Omental fat pad (tissue), 4 donors: ENCODE results near the gene ARHGAP40. TPM values are rescaled to one million over a fixed set of nuclear protein-coding genes. Genes with fewer than 3 reads are reported as not detected.

Experiments used
- ATAC-seq: fragments of 150-250 bp; one replicate; pipeline ENCODE4 v1.9.1; 2016; ENCODE audit warnings: mild to moderate bottlenecking, moderate library complexity; ENCODE audit not compliant: low FRiP score
- DNase-seq: peaks from one replicate; pipeline ENCODE4 v3.0.0-alpha.2; 2019; ENCODE audit warnings: low spot score
- total RNA-seq, 4 donors: library from RNA; depleted of rRNA; stranded (reverse); fragments of >200 nt; gene quantifications; one replicate each; pipeline ENCODE4 v1.1.0, GENCODE V29; 2016
- TF ChIP-seq, protein P1 (sequence below), 3 donors: fragments of 450-650 bp; IDR thresholded peaks; one replicate each; pipeline ENCODE4 v1.5.1; 2016 to 2017; ENCODE audit warnings: antibody characterized with exemption in 3 of 3, mild to moderate bottlenecking in 3 of 3, moderate library complexity in 2 of 3

ARHGAP40 gene
- total RNA-seq, 4 donors from 2014 or later: not detected

DNA sequence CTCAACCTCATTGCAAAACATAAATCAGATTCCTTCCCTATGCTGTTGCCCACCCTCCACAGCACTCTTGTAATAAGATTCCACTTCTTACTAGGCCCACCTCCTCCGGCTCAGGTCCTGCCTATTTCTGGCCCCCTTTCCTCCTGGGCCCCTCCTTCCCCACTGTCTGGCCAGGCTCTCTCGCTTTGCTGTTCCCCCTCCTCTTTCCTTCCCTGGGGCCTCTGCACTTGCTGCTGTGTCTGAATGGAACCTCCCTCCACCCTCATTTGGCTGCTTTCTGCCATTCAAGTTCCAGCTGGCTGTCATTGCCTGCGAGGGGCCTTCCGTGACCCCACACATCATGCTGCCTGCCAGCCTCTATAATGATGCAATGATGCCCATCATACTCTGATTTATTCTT is 38.9 kb downstream of the ARHGAP40 start:
- DNase-seq (no peak), ATAC-seq (no peak)
- TF ChIP-seq, protein P1, sequence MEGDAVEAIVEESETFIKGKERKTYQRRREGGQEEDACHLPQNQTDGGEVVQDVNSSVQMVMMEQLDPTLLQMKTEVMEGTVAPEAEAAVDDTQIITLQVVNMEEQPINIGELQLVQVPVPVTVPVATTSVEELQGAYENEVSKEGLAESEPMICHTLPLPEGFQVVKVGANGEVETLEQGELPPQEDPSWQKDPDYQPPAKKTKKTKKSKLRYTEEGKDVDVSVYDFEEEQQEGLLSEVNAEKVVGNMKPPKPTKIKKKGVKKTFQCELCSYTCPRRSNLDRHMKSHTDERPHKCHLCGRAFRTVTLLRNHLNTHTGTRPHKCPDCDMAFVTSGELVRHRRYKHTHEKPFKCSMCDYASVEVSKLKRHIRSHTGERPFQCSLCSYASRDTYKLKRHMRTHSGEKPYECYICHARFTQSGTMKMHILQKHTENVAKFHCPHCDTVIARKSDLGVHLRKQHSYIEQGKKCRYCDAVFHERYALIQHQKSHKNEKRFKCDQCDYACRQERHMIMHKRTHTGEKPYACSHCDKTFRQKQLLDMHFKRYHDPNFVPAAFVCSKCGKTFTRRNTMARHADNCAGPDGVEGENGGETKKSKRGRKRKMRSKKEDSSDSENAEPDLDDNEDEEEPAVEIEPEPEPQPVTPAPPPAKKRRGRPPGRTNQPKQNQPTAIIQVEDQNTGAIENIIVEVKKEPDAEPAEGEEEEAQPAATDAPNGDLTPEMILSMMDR (IDR thresholded peaks at IDR 0.05): no peak

GRCh38 chr20:38642498-38642897 is 40.9 kb downstream of the ARHGAP40 start:
- ATAC-seq (no peak), DNase-seq (no peak)
- TF ChIP-seq, protein P1 (IDR thresholded peaks at IDR 0.05): no peak

- TF ChIP-seq, protein P1 (IDR thresholded peaks at IDR 0.05): no peak
- no peak for ATAC-seq
- DNase-seq: no peak
Observed at GRCh38 chr20:38644588-38645260, 43.1 kb downstream of the ARHGAP40 start.

GRCh38 chr20:38645351-38645750 is 43.7 kb downstream of the ARHGAP40 start:
- no peak for DNase-seq
- TF ChIP-seq, protein P1 (IDR thresholded peaks at IDR 0.05): no peak
- ATAC-seq: no peak

DNA sequence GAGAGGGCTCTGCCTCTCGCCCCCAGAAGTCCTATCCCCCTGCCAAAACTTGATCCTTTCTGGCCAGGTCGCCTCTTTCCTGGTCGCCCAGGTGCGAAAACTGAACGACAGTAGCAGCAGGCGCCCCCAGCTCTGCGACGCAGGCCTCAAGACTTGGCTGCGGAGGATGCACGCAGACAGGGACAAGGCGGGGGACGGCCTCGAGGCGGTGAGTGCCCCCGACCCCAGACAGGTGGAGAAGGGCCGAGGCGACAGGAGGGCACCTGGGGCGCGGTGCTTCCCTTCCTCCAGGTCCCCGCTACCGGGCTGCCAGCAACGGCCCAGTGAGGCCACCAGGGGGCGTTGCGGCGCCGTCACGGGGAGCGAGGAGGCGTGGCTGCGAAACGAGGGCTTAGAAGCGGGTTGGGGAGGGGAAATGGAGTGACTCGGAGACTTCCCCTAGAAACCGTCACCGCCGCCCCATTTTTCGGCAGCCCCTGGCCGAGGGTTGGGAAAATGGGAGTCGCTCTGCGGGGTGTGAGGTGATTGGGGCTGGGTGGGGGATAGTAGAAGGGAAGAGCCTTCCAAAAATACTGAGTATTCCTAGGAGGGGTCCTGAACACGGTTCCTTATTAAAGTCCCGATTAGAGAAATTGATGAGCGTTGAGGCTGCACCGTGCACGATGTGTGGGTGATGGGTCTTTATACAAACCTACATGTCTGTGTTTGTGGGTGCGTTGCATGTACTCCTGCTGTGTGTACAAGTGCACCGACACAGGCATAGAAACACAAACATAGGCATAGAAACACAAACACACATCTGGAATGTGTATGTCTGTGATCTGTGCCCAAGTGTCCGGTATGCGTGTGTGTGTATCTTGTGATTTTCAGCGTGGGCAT is 44.6 kb downstream of the ARHGAP40 start:
- peak; percentile 86 for ATAC-seq
- TF ChIP-seq, protein P1 (IDR thresholded peaks at IDR 0.05): peak in 2 of 3 donors; percentile 65 to 68
- peak; percentile 33 for DNase-seq

DNA sequence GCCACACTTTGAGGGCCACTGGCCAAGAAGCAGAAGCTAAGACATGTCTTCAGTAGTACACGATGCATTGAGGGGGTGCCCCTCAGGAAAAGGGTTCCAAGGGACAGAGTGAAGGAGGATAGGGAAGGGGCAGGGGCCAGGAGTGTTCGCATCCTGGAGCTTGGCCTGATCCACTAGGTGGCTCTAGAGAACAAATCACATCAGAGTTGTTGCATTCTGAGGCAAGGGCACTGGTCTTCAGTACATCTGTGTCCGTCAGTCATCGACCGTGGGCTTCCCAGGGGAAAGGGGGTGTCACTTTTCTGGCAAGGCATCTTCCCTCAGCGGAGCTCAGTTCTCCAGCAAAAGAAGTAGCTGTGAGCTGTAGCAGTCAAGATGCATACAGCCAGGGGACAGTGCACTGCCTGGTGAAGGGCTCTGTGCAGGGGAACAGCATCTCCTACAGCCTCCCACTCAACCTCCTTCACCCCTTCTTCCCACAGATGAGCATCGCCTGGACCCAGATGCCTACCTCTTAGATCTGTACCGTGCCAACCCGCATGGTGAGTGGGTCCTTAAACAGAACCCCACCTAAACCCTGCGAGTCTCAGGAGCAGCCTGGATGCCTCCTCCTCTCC is 47.8 kb downstream of the ARHGAP40 start:
- TF ChIP-seq, protein P1 (IDR thresholded peaks at IDR 0.05): no peak
- DNase-seq (no peak), ATAC-seq (no peak)
